ENCODE results near the gene ZNF599.

The ZNF599 gene

DNA sequence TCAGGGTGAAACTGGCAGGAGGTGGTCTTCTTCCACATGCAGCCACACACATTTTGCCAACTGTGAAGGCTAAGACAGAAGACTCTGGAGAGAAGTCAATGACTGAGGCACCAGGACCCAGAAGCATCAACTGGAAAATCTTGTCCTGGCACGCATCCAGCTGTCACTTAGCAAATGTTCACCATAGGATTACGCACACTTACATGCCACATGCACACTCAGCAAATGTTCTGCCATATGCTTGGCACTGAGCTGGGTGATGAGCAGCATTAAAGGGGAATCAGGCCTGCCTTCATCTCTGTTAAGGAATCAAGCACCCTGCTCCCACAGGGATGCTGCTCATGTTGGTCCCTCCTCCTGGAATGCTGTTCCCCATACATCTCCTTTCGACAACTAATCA is 5.1 kb downstream of the ZNF599 start:
- Histone ChIP-seq H3F3A (ENCODE audit: insufficient read depth, low read length) (no peaks in the 10 kb centered on the region), H3K4me3 (ENCODE audit: low read depth, low read length, poor library complexity, severe bottlenecking) (no peak overlapping the region), H3K4me1 (ENCODE audit: insufficient read depth, low read length, severe bottlenecking) (no peaks in the 10 kb centered on the region), H2AFZ (ENCODE audit: low read length) (no peak overlapping the region), H3K36me3 (ENCODE audit: insufficient read depth, low read length) (peaks cover 6% of the 10 kb centered on the region; the same call in 1 of the 2 replicates), H3K9me2 (ENCODE audit: low read depth, low read length) (no peaks in the 10 kb centered on the region), H4K20me1 (ENCODE audit: insufficient read depth, low read length) (no peaks in the 10 kb centered on the region), H3K4me2 (ENCODE audit: low read length) (no peak overlapping the region), H3K9me3 (ENCODE audit: low read length) (peaks cover 3% of the 10 kb centered on the region; the same call in 1 of the 2 replicates), H3K79me2 (ENCODE audit: insufficient read depth, low read length) (no peaks in the 10 kb centered on the region), H3K27ac (ENCODE audit: low read depth, low read length, poor library complexity, severe bottlenecking) (no peak overlapping the region), H3K9ac (ENCODE audit: low read length) (no peak overlapping the region), H3K27me3 (ENCODE audit: insufficient read depth, low read length) (no peaks in the 10 kb centered on the region)
- no peak for TF ChIP-seq EZH2 (IDR thresholded peaks at IDR 0.05; ENCODE audit: borderline replicate concordance, low read length)

DNA sequence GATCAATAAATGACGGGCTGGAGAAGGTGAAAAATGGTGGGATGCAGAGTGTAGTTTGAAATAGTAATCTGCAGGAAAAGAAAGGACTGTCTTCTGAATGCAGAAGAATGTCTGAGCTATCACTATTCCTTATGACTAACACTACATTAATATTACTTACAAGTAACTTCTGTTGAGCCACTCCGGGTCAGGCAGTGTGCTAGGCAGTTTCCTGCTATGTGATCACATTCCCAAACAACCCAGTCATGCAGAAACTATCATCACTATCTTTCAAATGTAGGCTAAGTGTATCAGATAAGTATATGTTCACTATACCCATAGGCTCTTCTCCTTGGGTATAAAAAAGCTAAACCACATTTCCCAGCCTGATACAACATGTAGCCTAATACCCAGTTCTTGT is 6.6 kb downstream of the ZNF599 start:
- TF ChIP-seq EZH2 (IDR thresholded peaks at IDR 0.05; ENCODE audit: borderline replicate concordance, low read length) = no peak
- TF ChIP-seq, protein P1, sequence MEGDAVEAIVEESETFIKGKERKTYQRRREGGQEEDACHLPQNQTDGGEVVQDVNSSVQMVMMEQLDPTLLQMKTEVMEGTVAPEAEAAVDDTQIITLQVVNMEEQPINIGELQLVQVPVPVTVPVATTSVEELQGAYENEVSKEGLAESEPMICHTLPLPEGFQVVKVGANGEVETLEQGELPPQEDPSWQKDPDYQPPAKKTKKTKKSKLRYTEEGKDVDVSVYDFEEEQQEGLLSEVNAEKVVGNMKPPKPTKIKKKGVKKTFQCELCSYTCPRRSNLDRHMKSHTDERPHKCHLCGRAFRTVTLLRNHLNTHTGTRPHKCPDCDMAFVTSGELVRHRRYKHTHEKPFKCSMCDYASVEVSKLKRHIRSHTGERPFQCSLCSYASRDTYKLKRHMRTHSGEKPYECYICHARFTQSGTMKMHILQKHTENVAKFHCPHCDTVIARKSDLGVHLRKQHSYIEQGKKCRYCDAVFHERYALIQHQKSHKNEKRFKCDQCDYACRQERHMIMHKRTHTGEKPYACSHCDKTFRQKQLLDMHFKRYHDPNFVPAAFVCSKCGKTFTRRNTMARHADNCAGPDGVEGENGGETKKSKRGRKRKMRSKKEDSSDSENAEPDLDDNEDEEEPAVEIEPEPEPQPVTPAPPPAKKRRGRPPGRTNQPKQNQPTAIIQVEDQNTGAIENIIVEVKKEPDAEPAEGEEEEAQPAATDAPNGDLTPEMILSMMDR (IDR thresholded peaks at IDR 0.05; ENCODE audit: low read length) = no peak
- no peaks in the 10 kb centered on the region for H3K4me1 ChIP-seq (ENCODE audit: insufficient read depth, low read length, severe bottlenecking)
- H3K9ac ChIP-seq (ENCODE audit: low read length) = no peak overlapping the region
- no peak overlapping the region for H3K4me3 ChIP-seq (ENCODE audit: low read depth, low read length, poor library complexity, severe bottlenecking)
- no peaks in the 10 kb centered on the region for H3F3A ChIP-seq (ENCODE audit: insufficient read depth, low read length)
- no peak overlapping the region for H3K27ac ChIP-seq (ENCODE audit: low read depth, low read length, poor library complexity, severe bottlenecking)
- peaks cover 8% of the 10 kb centered on the region; the same call in 1 of the 2 replicates for H3K9me3 ChIP-seq (ENCODE audit: low read length)
- peaks cover 6% of the 10 kb centered on the region; the same call in 1 of the 2 replicates for H3K36me3 ChIP-seq (ENCODE audit: insufficient read depth, low read length)
- H3K27me3 ChIP-seq (ENCODE audit: insufficient read depth, low read length) = no peaks in the 10 kb centered on the region
- no peak overlapping the region for H3K4me2 ChIP-seq (ENCODE audit: low read length)
- no peaks in the 10 kb centered on the region for H3K9me2 ChIP-seq (ENCODE audit: low read depth, low read length)
- no peaks in the 10 kb centered on the region for H3K79me2 ChIP-seq (ENCODE audit: insufficient read depth, low read length)
- no peak overlapping the region for H2AFZ ChIP-seq (ENCODE audit: low read length)
- no peaks in the 10 kb centered on the region for H4K20me1 ChIP-seq (ENCODE audit: insufficient read depth, low read length)

DNA sequence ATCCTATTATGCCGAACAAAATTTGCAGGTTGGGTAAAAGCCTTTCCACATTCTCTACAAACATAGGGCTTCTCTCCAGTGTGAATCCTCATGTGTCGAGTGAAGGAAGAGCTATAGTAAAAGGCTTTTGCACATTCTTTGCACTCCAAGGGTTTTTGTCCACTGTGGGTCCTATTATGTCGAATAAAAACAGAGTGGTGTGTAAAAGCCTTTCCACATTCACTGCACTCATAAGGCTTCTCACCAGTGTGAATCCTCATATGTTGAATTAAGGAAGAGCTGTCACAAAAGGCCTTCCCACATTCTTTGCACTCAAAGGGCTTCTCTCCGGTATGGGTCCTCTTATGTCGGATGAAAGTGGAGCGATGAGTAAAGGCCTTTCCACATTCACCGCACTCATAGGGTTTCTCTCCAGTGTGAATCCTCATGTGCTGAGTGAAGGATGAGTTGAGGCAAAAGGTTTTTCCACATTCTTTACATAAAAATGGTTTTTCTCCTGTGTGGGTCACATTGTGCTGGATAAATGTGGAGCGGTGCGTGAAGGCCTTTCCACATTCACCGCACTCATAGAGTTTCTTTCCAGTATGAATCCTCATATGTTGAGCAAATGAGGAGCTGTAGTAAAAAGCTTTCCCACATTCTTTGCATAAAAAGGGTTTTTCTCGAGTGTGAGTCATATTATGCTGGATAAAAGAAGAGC is 13.6 kb downstream of the ZNF599 start:
- Histone ChIP-seq H2AFZ (ENCODE audit: low read length) (no peak overlapping the region), H3K9me3 (ENCODE audit: low read length) (peaks cover 44% of the 10 kb centered on the region; the same call in 1 of the 2 replicates)
- TF ChIP-seq EZH2 (IDR thresholded peaks at IDR 0.05; ENCODE audit: borderline replicate concordance, low read length) = no peak
- TF ChIP-seq, protein P1 (IDR thresholded peaks at IDR 0.05; ENCODE audit: low read length) = no peak

DNA sequence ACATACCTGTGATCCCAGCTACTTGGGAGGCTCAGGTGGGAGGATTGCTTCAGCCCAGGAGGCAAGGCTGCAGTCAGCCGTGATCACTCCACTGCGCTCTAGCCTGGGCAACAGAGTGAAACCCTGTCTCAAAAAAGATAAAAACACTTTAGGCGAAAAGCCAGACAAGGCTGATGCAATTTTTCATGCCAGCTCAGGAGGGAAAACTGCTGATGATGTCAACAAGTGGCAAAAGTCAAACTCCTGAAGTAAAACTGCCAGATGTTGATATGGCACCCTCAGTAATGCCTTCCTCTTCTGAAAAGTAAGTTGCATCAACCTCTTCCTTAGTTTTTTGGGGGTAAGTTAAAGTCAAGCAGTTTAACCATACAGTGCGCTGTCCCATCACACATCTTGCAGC is 15.6 kb downstream of the ZNF599 start:
- no peak overlapping the region for H3K4me3 ChIP-seq (ENCODE audit: low read depth, low read length, poor library complexity, severe bottlenecking)
- no peak overlapping the region for H2AFZ ChIP-seq (ENCODE audit: low read length)
- H3K4me2 ChIP-seq (ENCODE audit: low read length) = no peak overlapping the region
- H3K9me3 ChIP-seq (ENCODE audit: low read length) = peaks cover 44% of the 10 kb centered on the region; the same call in 1 of the 2 replicates
- TF ChIP-seq EZH2 (IDR thresholded peaks at IDR 0.05; ENCODE audit: borderline replicate concordance, low read length) = no peak
- TF ChIP-seq, protein P1 (IDR thresholded peaks at IDR 0.05; ENCODE audit: low read length) = no peak
- no peaks in the 10 kb centered on the region for H3K79me2 ChIP-seq (ENCODE audit: insufficient read depth, low read length)
- no peaks in the 10 kb centered on the region for H3K36me3 ChIP-seq (ENCODE audit: insufficient read depth, low read length)
- H3K9ac ChIP-seq (ENCODE audit: low read length) = no peak overlapping the region
- no peaks in the 10 kb centered on the region for H3K4me1 ChIP-seq (ENCODE audit: insufficient read depth, low read length, severe bottlenecking)
- H3K27me3 ChIP-seq (ENCODE audit: insufficient read depth, low read length) = no peaks in the 10 kb centered on the region
- H4K20me1 ChIP-seq (ENCODE audit: insufficient read depth, low read length) = no peaks in the 10 kb centered on the region
- no peaks in the 10 kb centered on the region for H3K9me2 ChIP-seq (ENCODE audit: low read depth, low read length)
- H3K27ac ChIP-seq (ENCODE audit: low read depth, low read length, poor library complexity, severe bottlenecking) = no peak overlapping the region
- no peaks in the 10 kb centered on the region for H3F3A ChIP-seq (ENCODE audit: insufficient read depth, low read length)

More for the DNA sequence above, 13.6 kb downstream of the ZNF599 start:
- Histone ChIP-seq H3K27me3 (ENCODE audit: insufficient read depth, low read length) (no peaks in the 10 kb centered on the region), H3K4me1 (ENCODE audit: insufficient read depth, low read length, severe bottlenecking) (no peaks in the 10 kb centered on the region), H3K9ac (ENCODE audit: low read length) (no peak overlapping the region), H3K27ac (ENCODE audit: low read depth, low read length, poor library complexity, severe bottlenecking) (no peak overlapping the region), H3K4me2 (ENCODE audit: low read length) (no peak overlapping the region), H4K20me1 (ENCODE audit: insufficient read depth, low read length) (no peaks in the 10 kb centered on the region), H3F3A (ENCODE audit: insufficient read depth, low read length) (no peaks in the 10 kb centered on the region), H3K79me2 (ENCODE audit: insufficient read depth, low read length) (no peaks in the 10 kb centered on the region), H3K4me3 (ENCODE audit: low read depth, low read length, poor library complexity, severe bottlenecking) (no peak overlapping the region), H3K36me3 (ENCODE audit: insufficient read depth, low read length) (no peaks in the 10 kb centered on the region), H3K9me2 (ENCODE audit: low read depth, low read length) (no peaks in the 10 kb centered on the region)
